OCI-LY1 (cell line): ENCODE data around the gene DTX1.

Experiments used
- H2AFZ ChIP-seq: fragments of 200-600 bp; sonication (generic), shearing (Covaris generic); 2 replicates; pipeline ENCODE4 v1.6.0; 2014; ENCODE audit warnings: antibody characterized with exemption, mild to moderate bottlenecking, low read length
- H3F3A ChIP-seq: fragments of 200-600 bp; sonication (generic), shearing (Covaris generic); 2 replicates; pipeline ENCODE4 v1.6.0; 2014; ENCODE audit warnings: mild to moderate bottlenecking, antibody characterized with exemption, low read length, moderate library complexity; ENCODE audit not compliant: insufficient read depth
- H3K27ac ChIP-seq: fragments of 200-600 bp; sonication (generic); 2 replicates; pipeline ENCODE4 v1.5.1; 2014; ENCODE audit warnings: low read length, mixed run types, mild to moderate bottlenecking, low read depth; ENCODE audit not compliant: poor library complexity, severe bottlenecking
- H3K27me3 ChIP-seq: fragments of 200-600 bp; sonication (generic); 2 replicates; pipeline ENCODE4 v1.6.0; 2014; ENCODE audit warnings: antibody characterized with exemption, mild to moderate bottlenecking, low read length, moderate library complexity; ENCODE audit not compliant: insufficient read depth
- H3K36me3 ChIP-seq: fragments of 200-600 bp; sonication (generic); 2 replicates; pipeline ENCODE4 v1.6.1; 2014; ENCODE audit warnings: mild to moderate bottlenecking, antibody characterized with exemption, low read length, moderate library complexity, mixed read lengths; ENCODE audit not compliant: insufficient read depth
- H3K4me1 ChIP-seq: fragments of 200-600 bp; sonication (generic); 2 replicates; pipeline ENCODE4 v1.5.1; 2014; ENCODE audit warnings: mild to moderate bottlenecking, low read length, moderate library complexity; ENCODE audit not compliant: insufficient read depth, severe bottlenecking
- H3K4me2 ChIP-seq: fragments of 200-600 bp; sonication (generic), shearing (Covaris generic); 2 replicates; pipeline ENCODE4 v1.6.1; 2014; ENCODE audit warnings: low read length
- H3K4me3 ChIP-seq: fragments of 200-600 bp; sonication (generic); 2 replicates; pipeline ENCODE4 v1.5.1; 2014; ENCODE audit warnings: low read length, low read depth, mild to moderate bottlenecking, mixed read lengths; ENCODE audit not compliant: poor library complexity, severe bottlenecking
- H3K79me2 ChIP-seq: fragments of 200-600 bp; shearing (Covaris generic); 2 replicates; pipeline ENCODE4 v1.6.1; 2016; ENCODE audit warnings: mixed run types, low read length, mixed read lengths; ENCODE audit not compliant: insufficient read depth
- H3K9ac ChIP-seq: fragments of 200-600 bp; sonication (generic), shearing (Covaris generic); 2 replicates; pipeline ENCODE4 v1.6.1; 2014; ENCODE audit warnings: mild to moderate bottlenecking, low read length, mixed read lengths
- H3K9me2 ChIP-seq: fragments of 200-600 bp; sonication (generic), shearing (Covaris generic); 2 replicates; pipeline ENCODE4 v1.6.1; 2014; ENCODE audit warnings: low read depth, mild to moderate bottlenecking, low read length, mixed read lengths
- H3K9me3 ChIP-seq: fragments of 200-600 bp; shearing (Covaris generic); 2 replicates; pipeline ENCODE4 v1.6.1; 2014; ENCODE audit warnings: low read length, mixed read lengths
- H4K20me1 ChIP-seq: fragments of 200-600 bp; sonication (generic), shearing (Covaris generic); 2 replicates; pipeline ENCODE4 v1.6.0; 2016; ENCODE audit warnings: mild to moderate bottlenecking, low read length; ENCODE audit not compliant: insufficient read depth
- CTCF ChIP-seq: fragments of 200-600 bp; sonication (generic), shearing (Covaris generic); IDR thresholded peaks from 2 replicates; pipeline ENCODE4 v1.5.1; 2017; ENCODE audit warnings: mild to moderate bottlenecking, antibody characterized with exemption, low read length, moderate library complexity, mixed read lengths
- EZH2 ChIP-seq: fragments of 200-600 bp; sonication (generic), shearing (Covaris generic); IDR thresholded peaks from 2 replicates; pipeline ENCODE4 v1.8.0; 2017; ENCODE audit warnings: borderline replicate concordance, mixed run types, mild to moderate bottlenecking, antibody characterized with exemption, low read length, moderate library complexity, mixed read lengths

DTX1 gene

GRCh38 chr12:113102811-113103210 is 46.3 kb downstream of the DTX1 start:
- H3K79me2 ChIP-seq: no peaks in the 10 kb centered on the region
- TF ChIP-seq CTCF: no peak
- TF ChIP-seq EZH2: no peak
- no peak overlapping the region for H3K9ac ChIP-seq
- peaks cover 12% of the 10 kb centered on the region; the same call in 1 of the 2 replicates for H3F3A ChIP-seq
- no peaks in the 10 kb centered on the region for H3K9me3 ChIP-seq
- H2AFZ ChIP-seq: no peak overlapping the region
- H3K4me1 ChIP-seq: peaks cover 64% of the 10 kb centered on the region
- peak overlapping the region; percentile 87 for H3K27ac ChIP-seq
- H3K4me2 ChIP-seq: no peak overlapping the region
- H3K27me3 ChIP-seq: no peaks in the 10 kb centered on the region
- no peaks in the 10 kb centered on the region for H3K9me2 ChIP-seq
- no peaks in the 10 kb centered on the region for H4K20me1 ChIP-seq
- H3K36me3 ChIP-seq: peaks cover 58% of the 10 kb centered on the region
- H3K4me3 ChIP-seq: no peak overlapping the region

GRCh38 chr12:113103756-113104450 is 47.4 kb downstream of the DTX1 start:
- H2AFZ ChIP-seq: no peak overlapping the region
- peak overlapping the region; percentile 59 for H3K9ac ChIP-seq
- TF ChIP-seq CTCF (peak; percentile 51), EZH2 (no peak)
- H3K79me2 ChIP-seq: no peaks in the 10 kb centered on the region
- peak overlapping the region; percentile 57 for H3K4me3 ChIP-seq
- H3K27ac ChIP-seq: peak overlapping the region; percentile 67
- H3K4me2 ChIP-seq: peak overlapping the region; percentile 73
- peaks cover 9% of the 10 kb centered on the region; the same call in 1 of the 2 replicates for H3F3A ChIP-seq
- no peaks in the 10 kb centered on the region for H3K27me3 ChIP-seq
- H3K9me2 ChIP-seq: no peaks in the 10 kb centered on the region
- peaks cover 53% of the 10 kb centered on the region for H3K4me1 ChIP-seq
- H3K36me3 ChIP-seq: peaks cover 59% of the 10 kb centered on the region
- H4K20me1 ChIP-seq: no peaks in the 10 kb centered on the region
- no peaks in the 10 kb centered on the region for H3K9me3 ChIP-seq

- Histone ChIP-seq H3K27ac (peak overlapping the region; percentile 67), H3K36me3 (peaks cover 59% of the 10 kb centered on the region), H3K9ac (peak overlapping the region; percentile 40; the same call in 1 of the 2 replicates), H3K79me2 (no peaks in the 10 kb centered on the region), H4K20me1 (no peaks in the 10 kb centered on the region), H3K9me3 (no peaks in the 10 kb centered on the region), H3K4me3 (peak overlapping the region; percentile 57), H3K9me2 (no peaks in the 10 kb centered on the region), H3K27me3 (no peaks in the 10 kb centered on the region), H2AFZ (no peak overlapping the region), H3F3A (0 out of 2 replicates have a peak, but pooled peaks cover 4% of the 10 kb centered on the region), H3K4me1 (peaks cover 51% of the 10 kb centered on the region), H3K4me2 (peak overlapping the region; percentile 48)
- TF ChIP-seq CTCF: no peak
- TF ChIP-seq EZH2: no peak
Observed at GRCh38 chr12:113104953-113105510, 48.5 kb downstream of the DTX1 start.
